ENCODE results near the gene EDARADD.

Gene EDARADD

GRCh38 chr1:236520445-236521005, 126.4 kb downstream of the EDARADD start:
- H3K9me3 ChIP-seq (ENCODE audit: insufficient read depth, low read depth, low read length) = no peaks in the 10 kb centered on the region
- no peak overlapping the region for H3K14ac ChIP-seq (ENCODE audit: low read length)
- no CpG with 5 or more reads among the region's 4 CpGs for WGBS (ENCODE audit: extremely low coverage, insufficient coverage, insufficient read length)
- no peak overlapping the region for H3K23ac ChIP-seq (ENCODE audit: low read length)
- no peak overlapping the region for H2BK120ac ChIP-seq (ENCODE audit: insufficient read depth, low read length, poor library complexity)
- H3K18ac ChIP-seq (ENCODE audit: low read length) = no peak overlapping the region
- DNase-seq = peak in 1 of 2 donors; percentile 64
- no peaks in the 10 kb centered on the region for H3K27me3 ChIP-seq (ENCODE audit: insufficient read depth, low read length)
- H2AFZ ChIP-seq (ENCODE audit: insufficient read depth, low read length, poor library complexity) = no peak overlapping the region
- no peak overlapping the region for H2AK5ac ChIP-seq (ENCODE audit: low read length)
- no peak overlapping the region for H3K4me3 ChIP-seq (ENCODE audit: low read depth, low read length)
- H3K36me3 ChIP-seq (ENCODE audit: control insufficient read depth in 1 of 2, insufficient read depth in 2 of 2, low read length in 2 of 2) = no peaks in the 10 kb centered on the region
- no peak overlapping the region for H3K9ac ChIP-seq (ENCODE audit: low read length)
- no peak overlapping the region for H2BK12ac ChIP-seq (ENCODE audit: low read length)
- no peak overlapping the region for H3K4me2 ChIP-seq (ENCODE audit: low read length)
- no peak overlapping the region for H4K91ac ChIP-seq (ENCODE audit: low read depth, low read length)
- no peak overlapping the region for H4K12ac ChIP-seq (ENCODE audit: low read depth, low read length)
- no peak overlapping the region for H3K4ac ChIP-seq (ENCODE audit: low read depth, low read length)
- H4K8ac ChIP-seq (ENCODE audit: low read depth, low read length) = no peak overlapping the region
- H3K79me2 ChIP-seq (ENCODE audit: control insufficient read depth, insufficient read depth, low read length, poor library complexity) = peaks cover 4% of the 10 kb centered on the region
- no peak overlapping the region for H3K27ac ChIP-seq (ENCODE audit: low read depth, low read length)
- H3K4me1 ChIP-seq (ENCODE audit: control insufficient read depth in 1 of 2, insufficient read depth in 2 of 2, low read length in 2 of 2) = peaks cover 4 to 9% of the 10 kb centered on the region in 2 experiments
- H3K79me1 ChIP-seq (ENCODE audit: low read length) = peaks cover 6% of the 10 kb centered on the region
- no peak overlapping the region for H2BK5ac ChIP-seq (ENCODE audit: low read depth, low read length, poor library complexity)

GRCh38 chr1:236522937-236523703, 129.0 kb downstream of the EDARADD start:
- peak in 1 of 2 donors; percentile 21 for DNase-seq
- Histone ChIP-seq H4K12ac (ENCODE audit: low read depth, low read length) (peak overlapping the region; percentile 31), H3K14ac (ENCODE audit: low read length) (peak overlapping the region; percentile 18), H3K36me3 (ENCODE audit: control insufficient read depth in 1 of 2, insufficient read depth in 2 of 2, low read length in 2 of 2) (no peaks in the 10 kb centered on the region), H3K4ac (ENCODE audit: low read depth, low read length) (no peak overlapping the region), H2BK12ac (ENCODE audit: low read length) (peak overlapping the region; percentile 47), H3K27ac (ENCODE audit: low read depth, low read length) (no peak overlapping the region), H2AFZ (ENCODE audit: insufficient read depth, low read length, poor library complexity) (peak overlapping the region; percentile 51), H4K91ac (ENCODE audit: low read depth, low read length) (peak overlapping the region; percentile 65), H3K4me1 (ENCODE audit: control insufficient read depth in 1 of 2, insufficient read depth in 2 of 2, low read length in 2 of 2) (peaks cover 4 to 9% of the 10 kb centered on the region in 2 experiments), H3K9me3 (ENCODE audit: insufficient read depth, low read depth, low read length) (no peaks in the 10 kb centered on the region), H3K23ac (ENCODE audit: low read length) (no peak overlapping the region), H3K79me2 (ENCODE audit: control insufficient read depth, insufficient read depth, low read length, poor library complexity) (peaks cover 4% of the 10 kb centered on the region), H4K8ac (ENCODE audit: low read depth, low read length) (peak overlapping the region; percentile 63), H3K4me2 (ENCODE audit: low read length) (peak overlapping the region; percentile 98), H2BK5ac (ENCODE audit: low read depth, low read length, poor library complexity) (no peak overlapping the region), H2BK120ac (ENCODE audit: insufficient read depth, low read length, poor library complexity) (peak overlapping the region; percentile 6), H3K79me1 (ENCODE audit: low read length) (peaks cover 6% of the 10 kb centered on the region), H2AK5ac (ENCODE audit: low read length) (no peak overlapping the region), H3K18ac (ENCODE audit: low read length) (no peak overlapping the region), H3K4me3 (ENCODE audit: low read depth, low read length) (peak overlapping the region; percentile 89), H3K9ac (ENCODE audit: low read length) (peak overlapping the region; percentile 14), H3K27me3 (ENCODE audit: insufficient read depth, low read length) (no peaks in the 10 kb centered on the region)
- no CpG with 5 or more reads among the region's 26 CpGs for WGBS (ENCODE audit: extremely low coverage, insufficient coverage, insufficient read length)

DNA sequence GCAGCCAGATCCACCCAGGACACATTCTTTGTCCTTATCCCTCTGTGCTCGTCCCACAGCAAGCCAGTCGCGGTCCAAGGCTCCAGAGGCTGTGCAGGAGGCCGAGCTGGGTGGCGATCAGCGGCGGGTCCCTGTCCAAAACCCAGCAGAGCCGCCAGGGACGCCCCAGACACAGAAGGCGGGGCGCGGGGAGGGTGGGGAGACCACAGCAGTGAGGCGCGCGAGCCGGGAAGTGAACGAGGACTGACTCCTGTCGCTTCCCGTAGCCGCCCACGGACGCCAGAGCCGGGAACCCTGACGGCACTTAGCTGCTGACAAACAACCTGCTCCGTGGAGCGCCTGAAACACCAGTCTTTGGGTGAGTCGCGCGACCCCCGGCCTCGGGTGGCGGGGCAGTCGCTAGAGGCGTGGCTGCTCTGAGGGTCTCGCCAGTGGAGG, 129.6 kb downstream of the EDARADD start, which contains the start of gene LGALS8:
Gene LGALS8, plus strand, starts transcription at position 279 of the 438 bp plus-strand sequence. CDS start 2,089 bp downstream, outside the sequence.
- Histone ChIP-seq H3K4me2 (ENCODE audit: low read length) (peak within 1 kb of the TSS; percentile 98), H3K9ac (ENCODE audit: low read length) (peak within 1 kb of the TSS; percentile 79), H2BK5ac (ENCODE audit: low read depth, low read length, poor library complexity) (no peak within 1 kb of the TSS), H2AFZ (ENCODE audit: insufficient read depth, low read length, poor library complexity) (peak within 1 kb of the TSS; percentile 51), H3K79me1 (ENCODE audit: low read length) (peaks cover 6% of the 10 kb centered on the region), H3K79me2 (ENCODE audit: control insufficient read depth, insufficient read depth, low read length, poor library complexity) (peaks cover 4% of the 10 kb centered on the region), H3K23ac (ENCODE audit: low read length) (no peak within 1 kb of the TSS), H3K9me3 (ENCODE audit: insufficient read depth, low read depth, low read length) (no peaks in the 10 kb centered on the region), H3K18ac (ENCODE audit: low read length) (peak within 1 kb of the TSS; percentile 26), H3K27ac (ENCODE audit: low read depth, low read length) (no peak within 1 kb of the TSS), H3K4me1 (ENCODE audit: control insufficient read depth in 1 of 2, insufficient read depth in 2 of 2, low read length in 2 of 2) (peaks cover 4 to 9% of the 10 kb centered on the region in 2 experiments), H4K8ac (ENCODE audit: low read depth, low read length) (peak within 1 kb of the TSS; percentile 63), H2BK120ac (ENCODE audit: insufficient read depth, low read length, poor library complexity) (peak within 1 kb of the TSS; percentile 6), H3K27me3 (ENCODE audit: insufficient read depth, low read length) (no peaks in the 10 kb centered on the region), H3K4me3 (ENCODE audit: low read depth, low read length) (peak within 1 kb of the TSS; percentile 89), H4K12ac (ENCODE audit: low read depth, low read length) (peak within 1 kb of the TSS; percentile 55), H3K4ac (ENCODE audit: low read depth, low read length) (peak within 1 kb of the TSS; percentile 28), H3K14ac (ENCODE audit: low read length) (peak within 1 kb of the TSS; percentile 18), H2BK12ac (ENCODE audit: low read length) (peak within 1 kb of the TSS; percentile 47), H4K91ac (ENCODE audit: low read depth, low read length) (peak within 1 kb of the TSS; percentile 65), H3K36me3 (ENCODE audit: control insufficient read depth in 1 of 2, insufficient read depth in 2 of 2, low read length in 2 of 2) (no peaks in the 10 kb centered on the region), H2AK5ac (ENCODE audit: low read length) (no peak within 1 kb of the TSS)
- no CpG with 5 or more reads among the region's 35 CpGs for WGBS (ENCODE audit: extremely low coverage, insufficient coverage, insufficient read length)
- DNase-seq = peak; percentile 55 to 64

DNA sequence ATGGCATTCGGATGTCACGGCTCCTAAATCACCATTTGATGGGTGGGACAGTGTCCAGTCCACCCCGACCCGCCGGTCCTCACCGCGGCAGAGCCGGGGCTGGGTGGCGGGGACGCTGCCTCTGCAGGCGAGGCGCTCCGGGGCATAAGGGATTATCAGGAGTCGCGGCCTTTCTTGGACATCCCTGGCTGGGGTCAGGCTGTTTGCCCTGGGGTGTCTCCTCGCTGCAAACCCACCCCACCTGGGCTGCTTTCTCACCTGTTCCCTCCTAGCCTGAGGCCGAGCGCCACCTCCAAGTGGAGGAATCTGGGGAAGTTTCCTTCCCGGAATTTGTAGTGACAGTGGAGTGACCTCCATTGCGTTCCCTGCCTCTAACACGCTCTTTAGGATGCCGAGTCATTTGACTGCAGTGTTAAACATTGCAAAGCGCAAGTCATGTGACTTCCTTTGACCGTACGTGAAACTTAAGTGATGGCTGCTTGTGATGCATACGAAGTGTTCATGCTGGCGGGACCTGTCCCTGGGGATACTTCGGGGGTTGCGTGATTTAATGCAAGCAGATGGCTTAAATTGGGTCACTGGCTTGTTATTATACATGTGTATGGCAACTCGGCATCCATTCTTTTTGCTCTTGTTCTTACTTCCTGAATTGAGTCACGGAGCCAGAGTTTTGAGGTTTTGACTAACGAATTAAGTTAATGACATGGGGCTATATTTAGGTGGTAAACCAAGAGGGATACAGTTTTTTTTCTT, 130.2 kb downstream of the EDARADD start:
- H3K23ac ChIP-seq (ENCODE audit: low read length) = no peak overlapping the region
- no peaks in the 10 kb centered on the region for H3K9me3 ChIP-seq (ENCODE audit: insufficient read depth, low read depth, low read length)
- peak overlapping the region; percentile 51 for H2AFZ ChIP-seq (ENCODE audit: insufficient read depth, low read length, poor library complexity)
- peaks cover 6% of the 10 kb centered on the region for H3K79me1 ChIP-seq (ENCODE audit: low read length)
- H2AK5ac ChIP-seq (ENCODE audit: low read length) = no peak overlapping the region
- H4K12ac ChIP-seq (ENCODE audit: low read depth, low read length) = peak overlapping the region; percentile 55
- H4K91ac ChIP-seq (ENCODE audit: low read depth, low read length) = peak overlapping the region; percentile 65
- peak overlapping the region; percentile 89 for H3K4me3 ChIP-seq (ENCODE audit: low read depth, low read length)
- peak overlapping the region; percentile 26 for H3K18ac ChIP-seq (ENCODE audit: low read length)
- H2BK5ac ChIP-seq (ENCODE audit: low read depth, low read length, poor library complexity) = no peak overlapping the region
- no peaks in the 10 kb centered on the region for H3K36me3 ChIP-seq (ENCODE audit: control insufficient read depth in 1 of 2, insufficient read depth in 2 of 2, low read length in 2 of 2)
- H3K27ac ChIP-seq (ENCODE audit: low read depth, low read length) = no peak overlapping the region
- peak overlapping the region; percentile 17 for H3K4ac ChIP-seq (ENCODE audit: low read depth, low read length)
- no peaks in the 10 kb centered on the region for H3K27me3 ChIP-seq (ENCODE audit: insufficient read depth, low read length)
- DNase-seq = peak; percentile 63 to 84
- no CpG with 5 or more reads among the region's 32 CpGs for whole genome bisulfite sequencing (ENCODE audit: extremely low coverage, insufficient coverage, insufficient read length)
- H2BK120ac ChIP-seq (ENCODE audit: insufficient read depth, low read length, poor library complexity) = peak overlapping the region; percentile 6
- H3K9ac ChIP-seq (ENCODE audit: low read length) = peak overlapping the region; percentile 79
- H3K4me1 ChIP-seq (ENCODE audit: control insufficient read depth in 1 of 2, insufficient read depth in 2 of 2, low read length in 2 of 2) = peaks cover 4 to 9% of the 10 kb centered on the region in 2 experiments
- peak overlapping the region; percentile 63 for H4K8ac ChIP-seq (ENCODE audit: low read depth, low read length)
- peak overlapping the region; percentile 18 for H3K14ac ChIP-seq (ENCODE audit: low read length)
- peaks cover 4% of the 10 kb centered on the region for H3K79me2 ChIP-seq (ENCODE audit: control insufficient read depth, insufficient read depth, low read length, poor library complexity)
- peak overlapping the region; percentile 98 for H3K4me2 ChIP-seq (ENCODE audit: low read length)
- H2BK12ac ChIP-seq (ENCODE audit: low read length) = no peak overlapping the region
